PC-3 (cell line): Measurements from ENCODE around the gene ZNF37A.
"Not testable (repeated sequence)": the region's sequence is repeated elsewhere in the genome, so short reads cannot be mapped to it uniquely, and the experiment has no call there.

Source experiments
- EZH2 ChIP-seq: fragments of 300-600 bp; sonication (generic); IDR thresholded peaks from one replicate; pipeline ENCODE4 v1.6.1; 2017; ENCODE audit warnings: antibody characterized with exemption, mild to moderate bottlenecking, low read length; ENCODE audit not compliant: unreplicated experiment
- EZH2phosphoT487 ChIP-seq: fragments of 300-600 bp; sonication (generic); IDR thresholded peaks from 2 replicates; pipeline ENCODE4 v1.6.1; 2018; ENCODE audit warnings: mild to moderate bottlenecking, antibody characterized with exemption, low read length, borderline replicate concordance
- TF ChIP-seq, protein P1 (sequence below): fragments of 300-600 bp; sonication (generic); conservative IDR thresholded peaks from 2 replicates; pipeline ENCODE4 v1.5.1; 2017; ENCODE audit warnings: antibody characterized with exemption, low read depth, mild to moderate bottlenecking, low read length

DNA sequence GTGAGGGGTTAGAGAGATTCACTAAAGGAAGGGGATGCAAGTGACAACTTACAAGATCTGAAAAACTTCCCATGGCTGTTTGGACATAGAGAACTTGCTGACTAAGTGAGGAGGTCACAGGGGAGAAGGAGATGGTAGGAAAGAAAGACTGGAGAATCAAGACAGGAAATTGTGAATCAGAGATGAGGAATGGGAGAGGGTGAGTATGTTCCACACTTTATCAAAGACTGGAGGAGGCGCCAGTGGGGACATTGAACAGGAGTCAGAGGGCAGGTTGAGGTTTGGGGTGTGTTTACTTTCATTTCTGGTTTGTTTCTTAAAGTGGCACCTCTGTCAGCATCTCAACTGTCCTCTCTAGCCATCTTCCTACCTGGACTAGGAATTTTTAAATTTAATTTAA is 24.5 kb upstream of the ZNF37A start:
- TF ChIP-seq, protein P1, sequence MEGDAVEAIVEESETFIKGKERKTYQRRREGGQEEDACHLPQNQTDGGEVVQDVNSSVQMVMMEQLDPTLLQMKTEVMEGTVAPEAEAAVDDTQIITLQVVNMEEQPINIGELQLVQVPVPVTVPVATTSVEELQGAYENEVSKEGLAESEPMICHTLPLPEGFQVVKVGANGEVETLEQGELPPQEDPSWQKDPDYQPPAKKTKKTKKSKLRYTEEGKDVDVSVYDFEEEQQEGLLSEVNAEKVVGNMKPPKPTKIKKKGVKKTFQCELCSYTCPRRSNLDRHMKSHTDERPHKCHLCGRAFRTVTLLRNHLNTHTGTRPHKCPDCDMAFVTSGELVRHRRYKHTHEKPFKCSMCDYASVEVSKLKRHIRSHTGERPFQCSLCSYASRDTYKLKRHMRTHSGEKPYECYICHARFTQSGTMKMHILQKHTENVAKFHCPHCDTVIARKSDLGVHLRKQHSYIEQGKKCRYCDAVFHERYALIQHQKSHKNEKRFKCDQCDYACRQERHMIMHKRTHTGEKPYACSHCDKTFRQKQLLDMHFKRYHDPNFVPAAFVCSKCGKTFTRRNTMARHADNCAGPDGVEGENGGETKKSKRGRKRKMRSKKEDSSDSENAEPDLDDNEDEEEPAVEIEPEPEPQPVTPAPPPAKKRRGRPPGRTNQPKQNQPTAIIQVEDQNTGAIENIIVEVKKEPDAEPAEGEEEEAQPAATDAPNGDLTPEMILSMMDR = not testable (repeated sequence)
- TF ChIP-seq EZH2, EZH2phosphoT487: not testable (repeated sequence)
